ENCODE data around the gene AGPAT3.

Gene AGPAT3

DNA sequence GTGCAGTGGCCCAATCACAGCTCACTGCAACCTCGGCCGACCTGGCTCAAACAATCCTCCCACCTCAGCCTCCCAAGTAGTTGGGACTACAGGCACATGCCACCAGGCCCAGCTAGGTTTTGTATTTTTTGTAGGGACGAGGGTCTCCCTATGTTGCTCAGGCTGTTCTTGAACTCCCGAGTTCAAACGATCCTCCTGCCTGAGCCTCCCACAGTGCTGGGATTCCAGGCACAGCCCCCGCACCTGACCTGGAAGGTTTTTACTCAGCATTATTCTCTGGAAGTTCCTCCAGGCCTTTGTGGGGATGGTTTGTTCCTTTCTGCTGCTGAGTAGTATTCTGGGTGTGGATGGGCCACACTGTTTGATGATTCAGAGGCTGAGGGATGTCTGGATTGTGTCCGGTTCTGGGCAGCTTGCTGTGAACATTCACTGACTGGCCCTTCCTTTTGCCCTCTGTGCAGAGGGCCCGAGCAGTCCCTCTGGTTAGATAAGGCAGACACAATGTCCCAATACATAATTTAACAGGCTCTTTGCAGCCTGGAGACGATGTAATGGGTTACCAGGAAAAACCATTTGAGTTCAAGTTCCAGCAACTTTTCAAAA lies 141.1 kb downstream of the AGPAT3 start:
- H3K27ac Mint-ChIP-seq: no peak overlapping the region
- peaks cover 2% of the 10 kb centered on the region for H3K4me1 Mint-ChIP-seq
- H3K27me3 Mint-ChIP-seq: no peaks in the 10 kb centered on the region
- no peak for ATAC-seq
- no peak overlapping the region for H3K4me3 Mint-ChIP-seq
- H3K36me3 Mint-ChIP-seq: peaks cover 6% of the 10 kb centered on the region
- no peaks in the 10 kb centered on the region for H3K9me3 Mint-ChIP-seq

DNA sequence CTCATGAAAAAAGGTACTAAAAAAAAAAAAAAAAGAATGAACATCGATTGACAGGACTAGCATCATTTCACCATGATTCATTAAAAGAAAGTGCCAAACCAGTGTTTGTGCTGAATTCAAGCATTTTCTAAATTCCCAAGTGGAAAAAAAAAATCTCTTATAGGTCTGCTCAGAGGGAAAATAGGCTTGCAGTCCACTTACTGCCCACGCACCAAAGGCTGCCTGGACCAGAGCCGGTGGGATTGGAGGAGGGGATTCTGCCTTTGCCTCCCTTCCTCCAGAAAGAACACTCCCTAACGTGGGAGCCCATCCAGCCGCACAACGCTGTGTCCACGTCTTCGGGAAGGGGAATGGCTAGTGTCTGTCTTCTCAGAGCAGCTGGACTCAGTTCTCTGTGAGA lies 141.6 kb downstream of the AGPAT3 start:
- no peaks in the 10 kb centered on the region for H3K9me3 Mint-ChIP-seq
- peaks cover 6% of the 10 kb centered on the region for H3K4me1 Mint-ChIP-seq
- H3K27me3 Mint-ChIP-seq: no peaks in the 10 kb centered on the region
- H3K4me3 Mint-ChIP-seq: no peak overlapping the region
- ATAC-seq: no peak
- no peak overlapping the region for H3K27ac Mint-ChIP-seq
- H3K36me3 Mint-ChIP-seq: peaks cover 6% of the 10 kb centered on the region

- no peak for ATAC-seq
- peaks cover 31% of the 10 kb centered on the region for H3K4me1 Mint-ChIP-seq
- H3K27me3 Mint-ChIP-seq: no peaks in the 10 kb centered on the region
- peaks cover 6% of the 10 kb centered on the region for H3K36me3 Mint-ChIP-seq
- H3K9me3 Mint-ChIP-seq: no peaks in the 10 kb centered on the region
- H3K4me3 Mint-ChIP-seq: no peak overlapping the region
- H3K27ac Mint-ChIP-seq: no peak overlapping the region
Measured at GRCh38 chr21:44010429-44010828, 145.4 kb downstream of the AGPAT3 start.

DNA sequence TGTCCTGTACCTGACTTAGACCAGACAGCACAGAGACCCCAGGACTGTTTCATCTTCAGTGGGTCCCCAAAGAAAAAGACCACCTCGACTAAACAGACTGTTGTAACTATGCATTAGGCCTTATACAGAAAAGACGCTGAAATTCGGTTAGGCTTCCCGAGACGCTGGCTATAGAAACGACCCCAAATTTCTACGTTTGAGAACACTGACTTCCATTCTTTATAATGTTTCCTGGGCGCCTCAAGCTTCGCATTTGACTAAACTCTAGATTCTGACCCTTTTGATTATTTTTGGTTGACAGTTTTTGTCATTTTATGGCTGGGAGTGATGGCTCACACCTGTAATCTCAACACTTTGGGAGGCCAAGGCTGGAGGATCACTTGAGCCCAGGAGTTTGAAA lies 146.1 kb downstream of the AGPAT3 start:
- peak overlapping the region; percentile 92 for H3K27ac Mint-ChIP-seq
- no peaks in the 10 kb centered on the region for H3K9me3 Mint-ChIP-seq
- no peak for ATAC-seq
- no peaks in the 10 kb centered on the region for H3K27me3 Mint-ChIP-seq
- H3K4me1 Mint-ChIP-seq: peaks cover 38% of the 10 kb centered on the region
- H3K4me3 Mint-ChIP-seq: peak overlapping the region; percentile 81
- peaks cover 6% of the 10 kb centered on the region for H3K36me3 Mint-ChIP-seq

- peak; percentile 85 for ATAC-seq
- Mint-ChIP-seq H3K4me1 (peaks cover 45% of the 10 kb centered on the region), H3K27ac (peak within 1 kb of the TSS; percentile 92), H3K9me3 (no peaks in the 10 kb centered on the region), H3K27me3 (no peaks in the 10 kb centered on the region), H3K4me3 (peak within 1 kb of the TSS; percentile 90), H3K36me3 (peaks cover 6% of the 10 kb centered on the region)
Measured at GRCh38 chr21:44011579-44012473, 146.8 kb downstream of the AGPAT3 start, which contains the start of gene TRAPPC10. Gene TRAPPC10 (plus strand): TSS chr21:44012309. CDS start chr21:44012494, 185 bp downstream.

GRCh38 chr21:44012474-44013379 lies 147.7 kb downstream of the AGPAT3 start:
- H3K27ac Mint-ChIP-seq: peak overlapping the region; percentile 92
- peaks cover 6% of the 10 kb centered on the region for H3K36me3 Mint-ChIP-seq
- H3K27me3 Mint-ChIP-seq: no peaks in the 10 kb centered on the region
- H3K4me3 Mint-ChIP-seq: peak overlapping the region; percentile 90
- peak; percentile 90 for ATAC-seq
- H3K4me1 Mint-ChIP-seq: peaks cover 54% of the 10 kb centered on the region
- no peaks in the 10 kb centered on the region for H3K9me3 Mint-ChIP-seq

GRCh38 chr21:44013380-44014088 lies 148.5 kb downstream of the AGPAT3 start:
- no peaks in the 10 kb centered on the region for H3K9me3 Mint-ChIP-seq
- H3K4me3 Mint-ChIP-seq: peak overlapping the region; percentile 90
- ATAC-seq: peak; percentile 34
- H3K27me3 Mint-ChIP-seq: no peaks in the 10 kb centered on the region
- peaks cover 61% of the 10 kb centered on the region for H3K4me1 Mint-ChIP-seq
- peak overlapping the region; percentile 92 for H3K27ac Mint-ChIP-seq
- H3K36me3 Mint-ChIP-seq: peaks cover 1% of the 10 kb centered on the region

DNA sequence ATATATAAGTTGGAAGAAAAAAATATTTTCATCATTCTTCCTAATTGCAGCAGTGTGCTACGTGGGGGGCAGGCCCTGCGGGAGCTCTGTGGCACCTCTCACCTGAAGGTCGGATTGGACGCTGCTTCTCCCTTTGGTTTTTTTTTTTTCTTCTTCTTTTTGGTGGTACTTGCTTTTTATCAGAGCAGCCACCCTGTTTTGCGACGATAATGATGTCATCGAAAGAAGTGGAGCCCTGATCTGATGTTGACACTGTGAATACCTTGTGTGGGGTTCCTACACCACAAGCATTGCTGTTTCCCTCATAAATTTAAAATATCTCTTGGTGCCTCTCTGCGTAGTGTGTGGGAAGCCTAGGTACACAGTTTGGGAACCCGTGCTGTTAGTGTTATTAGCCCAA lies 152.6 kb downstream of the AGPAT3 start:
- H3K27ac Mint-ChIP-seq: peak overlapping the region; percentile 85

DNA sequence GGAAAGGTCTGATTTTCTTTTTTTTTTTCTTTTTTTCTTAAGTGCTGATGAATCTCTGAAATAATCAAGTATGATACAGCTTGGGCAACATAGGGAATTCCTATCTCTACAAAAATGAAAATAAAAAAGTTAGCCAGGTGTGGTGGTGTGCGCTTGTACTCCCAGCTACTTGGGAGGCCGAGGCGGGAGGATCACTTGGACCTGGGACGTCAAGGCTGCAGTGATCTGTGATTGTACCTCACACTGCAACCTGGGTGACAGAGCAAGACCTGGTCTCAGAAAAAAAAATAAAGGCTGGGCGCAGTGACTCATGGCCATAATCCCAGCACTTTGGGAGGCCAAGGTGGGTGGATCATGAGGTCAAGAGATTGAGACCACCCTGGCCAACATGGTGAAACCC lies 153.1 kb downstream of the AGPAT3 start:
- peaks cover 96% of the 10 kb centered on the region for H3K4me1 Mint-ChIP-seq
- H3K36me3 Mint-ChIP-seq: no peaks in the 10 kb centered on the region
- peak overlapping the region; percentile 85 for H3K27ac Mint-ChIP-seq
- no peaks in the 10 kb centered on the region for H3K27me3 Mint-ChIP-seq
- no peak overlapping the region for H3K4me3 Mint-ChIP-seq
- H3K9me3 Mint-ChIP-seq: no peaks in the 10 kb centered on the region
- no peak for ATAC-seq

More for the DNA sequence above, 152.6 kb downstream of the AGPAT3 start:
- Mint-ChIP-seq H3K27me3 (no peaks in the 10 kb centered on the region), H3K9me3 (no peaks in the 10 kb centered on the region), H3K4me3 (no peak overlapping the region), H3K4me1 (peaks cover 93% of the 10 kb centered on the region), H3K36me3 (no peaks in the 10 kb centered on the region)
- no peak for ATAC-seq

GRCh38 chr21:44018813-44019567 lies 154.0 kb downstream of the AGPAT3 start:
- Mint-ChIP-seq H3K4me1 (peaks cover 93% of the 10 kb centered on the region), H3K4me3 (no peak overlapping the region), H3K36me3 (no peaks in the 10 kb centered on the region), H3K27ac (peak overlapping the region; percentile 85), H3K9me3 (no peaks in the 10 kb centered on the region), H3K27me3 (no peaks in the 10 kb centered on the region)
- no peak for ATAC-seq

- Mint-ChIP-seq H3K4me1 (peaks cover 92% of the 10 kb centered on the region), H3K27ac (peak overlapping the region; percentile 85), H3K9me3 (no peaks in the 10 kb centered on the region), H3K36me3 (no peaks in the 10 kb centered on the region), H3K4me3 (no peak overlapping the region), H3K27me3 (no peaks in the 10 kb centered on the region)
- ATAC-seq: no peak
Measured at GRCh38 chr21:44019568-44019958, 154.5 kb downstream of the AGPAT3 start.

DNA sequence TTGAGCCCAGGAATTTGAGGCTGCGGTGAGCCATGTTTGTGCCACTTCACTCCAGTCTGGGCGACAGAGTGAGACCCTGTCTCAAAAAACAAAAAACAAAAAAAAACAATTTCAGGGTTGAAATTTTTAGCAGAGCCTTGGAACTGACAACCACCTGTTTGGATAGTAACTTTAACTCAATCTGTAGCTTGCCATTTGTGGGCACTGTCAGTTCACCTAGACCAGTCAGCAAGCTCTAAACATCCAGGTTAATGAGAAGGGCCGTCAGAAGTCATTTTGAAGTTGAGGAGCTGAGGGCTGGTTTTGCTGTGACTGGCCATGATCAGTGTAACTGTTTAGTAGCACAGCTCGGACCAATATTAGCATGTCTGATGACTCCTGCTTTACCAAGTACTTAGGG lies 155.5 kb downstream of the AGPAT3 start:
- Mint-ChIP-seq H3K36me3 (no peaks in the 10 kb centered on the region), H3K4me1 (peaks cover 92% of the 10 kb centered on the region), H3K27ac (peak overlapping the region; percentile 85), H3K9me3 (no peaks in the 10 kb centered on the region), H3K4me3 (no peak overlapping the region), H3K27me3 (no peaks in the 10 kb centered on the region)
- no peak for ATAC-seq

DNA sequence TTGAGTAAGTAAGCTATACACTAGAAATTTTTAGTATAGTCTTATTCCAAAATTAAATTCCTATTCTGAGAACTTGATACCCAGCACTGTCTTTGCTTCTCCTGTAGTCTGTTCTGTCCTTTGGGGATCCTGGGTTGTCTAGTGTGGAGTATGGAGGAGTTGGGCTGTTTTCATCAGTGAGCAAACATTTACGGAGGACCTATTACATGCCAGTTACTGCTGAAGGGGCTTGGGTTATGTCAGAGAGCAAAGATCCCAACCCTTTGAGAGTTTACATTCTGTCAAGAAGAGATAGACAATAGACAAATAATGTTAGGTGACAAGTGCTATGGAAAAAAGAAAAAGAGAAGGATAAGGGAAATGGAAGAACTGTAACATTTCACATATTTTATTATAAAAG lies 156.0 kb downstream of the AGPAT3 start:
- Mint-ChIP-seq H3K4me3 (no peak overlapping the region), H3K9me3 (no peaks in the 10 kb centered on the region), H3K36me3 (no peaks in the 10 kb centered on the region), H3K4me1 (peaks cover 92% of the 10 kb centered on the region), H3K27ac (peak overlapping the region; percentile 85), H3K27me3 (no peaks in the 10 kb centered on the region)
- no peak for ATAC-seq

DNA sequence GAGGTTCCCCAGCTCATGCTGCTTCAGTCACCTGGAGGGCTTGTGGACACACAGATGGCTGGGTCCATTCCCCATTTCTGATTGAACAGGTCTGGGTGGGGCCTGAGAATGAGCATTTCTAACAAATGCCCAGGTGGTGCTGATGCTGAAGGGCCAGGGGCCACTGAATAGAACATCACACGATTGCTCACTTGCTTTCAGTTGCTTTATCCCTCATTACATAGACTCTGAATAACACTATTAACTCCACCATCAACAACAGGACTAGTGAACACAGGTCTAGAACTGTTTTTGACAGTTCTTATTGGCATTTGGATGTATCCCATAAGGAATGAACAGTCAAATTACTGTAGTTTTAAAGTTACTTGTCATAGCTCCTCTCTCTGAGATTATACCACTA lies 159.2 kb downstream of the AGPAT3 start:
- H3K27me3 Mint-ChIP-seq: no peaks in the 10 kb centered on the region
- ATAC-seq: no peak
- no peak overlapping the region for H3K4me3 Mint-ChIP-seq
- H3K9me3 Mint-ChIP-seq: no peaks in the 10 kb centered on the region
- peak overlapping the region; percentile 66 for H3K27ac Mint-ChIP-seq
- H3K4me1 Mint-ChIP-seq: peaks cover 88% of the 10 kb centered on the region
- peaks cover 15% of the 10 kb centered on the region for H3K36me3 Mint-ChIP-seq
